Measurements from ENCODE around the gene G0S2. TPM values are rescaled to one million over a fixed set of nuclear protein-coding genes. Genes with fewer than 3 reads are reported as not detected.

The G0S2 gene
- total and polyA plus RNA-seq, 10 of the 15 experiments (the other 5 are each of a cell fraction or from before 2014, with no cell fraction given), result 0.07 to 0.51 (median 0.23) TPM

GRCh38 chr1:209642816-209643215 lies 32.4 kb upstream of the G0S2 start:
- Histone ChIP-seq H3K4me2 (ENCODE audit: control insufficient read depth, insufficient read depth) (no peak overlapping the region), H3K27me3 (replicated peaks in 1 of 2; ENCODE audit: control insufficient read depth in 2 of 2, insufficient read depth in 2 of 2, low read length in 1 of 2) (no peaks in the 10 kb centered on the region; a peak in 1 of 4 replicates), H3K4me3 (no peak overlapping the region), H3K4me1 (ENCODE audit: control insufficient read depth, insufficient read depth, low read length) (no peaks in the 10 kb centered on the region), H3K27ac (ENCODE audit: control insufficient read depth, insufficient read depth) (no peak overlapping the region), H3K9ac (ENCODE audit: control insufficient read depth, insufficient read depth, low read length) (no peak overlapping the region), H3K36me3 (ENCODE audit: control insufficient read depth in 2 of 2, insufficient read depth in 2 of 2, low read length in 1 of 2) (no peaks in the 10 kb centered on the region), H3K79me2 (ENCODE audit: control insufficient read depth, insufficient read depth, low read length) (no peaks in the 10 kb centered on the region), H4K20me1 (ENCODE audit: control insufficient read depth, insufficient read depth) (no peaks in the 10 kb centered on the region), H2AFZ (ENCODE audit: control insufficient read depth, low read depth, low read length) (no peak overlapping the region), H3K9me3 (replicated peaks; ENCODE audit: control insufficient read depth, insufficient read depth, low read length) (no peaks in the 10 kb centered on the region)
- FAIRE-seq (no peak), ATAC-seq (no peak), DNase-seq (ENCODE audit: low read depth, low spot score) (no peak)
- intact Hi-C loops (cut with micrococcal nuclease; ENCODE audit: unreplicated experiment) (no loop called here), in situ Hi-C loops (cut with MboI) (no loop called here)
- ChIA-PET CTCF (interaction anchor here (0.6 to 3.6 kb wide), 18 partner anchors 8 to 126 kb away, joined by 3 to 15 read pairs (median 5); partner anchors contain the start of gene G0S2), RAD21 (ENCODE audit: unreplicated experiment) (interaction anchor here (0.7 to 2.8 kb wide), 6 partner anchors 8 to 45 kb away, joined by 3 to 13 read pairs (median 6); partner anchors contain the start of genes G0S2 and LAMB3), POLR2A (interaction anchor here (2.5 kb wide), 1 partner anchor 12 kb away, joined by 8 read pairs; no protein-coding TSS in a partner anchor), SMC1A (ENCODE audit: uncharacterized antibody, unreplicated experiment) (interaction anchor here (0.7 to 4.1 kb wide), 18 partner anchors 9 to 106 kb away, joined by 3 to 22 read pairs (median 4); partner anchors contain the start of genes HSD11B1 and LAMB3)
- BruUV-seq (replicated peaks), result no TSS peak
- 7% methylated on average over 3 of the region's 3 CpGs for WGBS (ENCODE audit: insufficient coverage, insufficient replicate concordance, low lambda C conversion rate, missing lambda C conversion rate)
- no peak for TF ChIP-seq SKIL (IDR thresholded peaks at IDR 0.05; ENCODE audit: low read depth, poor library complexity, severe bottlenecking)
- no peak for TF ChIP-seq PAX5 (IDR thresholded peaks at IDR 0.05; ENCODE audit: borderline replicate concordance, low read depth, low read length)
- TF ChIP-seq BMI1 (IDR thresholded peaks at IDR 0.05; ENCODE audit: borderline replicate concordance), result no peak
- TF ChIP-seq IKZF2 (IDR thresholded peaks at IDR 0.05), result no peak
- no peak for TF ChIP-seq CEBPB (IDR thresholded peaks at IDR 0.05; ENCODE audit: borderline replicate concordance in 1 of 2, low read depth in 2 of 2, low read length in 2 of 2)
- TF ChIP-seq BACH1 (IDR thresholded peaks at IDR 0.05; ENCODE audit: borderline replicate concordance), result no peak
- no peak for TF ChIP-seq IRF4 (IDR thresholded peaks at IDR 0.05; ENCODE audit: low read depth, low read length)
- TF ChIP-seq ZBTB11 (CRISPR knock-in tag; IDR thresholded peaks at IDR 0.05), result no peak
- TF ChIP-seq LARP7 (IDR thresholded peaks at IDR 0.05), result no peak
- no peak for TF ChIP-seq STAT1 (conservative IDR thresholded peaks at IDR 0.05)
- no peak for TF ChIP-seq PRDM15 (CRISPR knock-in tag; IDR thresholded peaks at IDR 0.05)
- TF ChIP-seq ZZZ3 (IDR thresholded peaks at IDR 0.05; ENCODE audit: control insufficient read depth, insufficient read length, low read depth), result no peak
- TF ChIP-seq PAX8 (IDR thresholded peaks at IDR 0.05), result no peak
- no peak for TF ChIP-seq E2F4 (IDR thresholded peaks at IDR 0.05; ENCODE audit: low read depth, low read length)
- TF ChIP-seq HDAC2 (IDR thresholded peaks at IDR 0.05), result no peak

Data from GM12878 (cell line).